Right lobe of liver (tissue), 4 donors: ENCODE data around the gene PCSK4.

Source experiments
- POLR2A ChIP-seq: fragments of 450-650 bp; IDR thresholded peaks from one replicate; pipeline ENCODE4 v1.6.1; 2017; ENCODE audit warnings: antibody characterized with exemption, mild to moderate bottlenecking
- TF ChIP-seq, protein P1 (sequence below), 4 donors: fragments of 200-600 bp in 3 of 4; fragments of 450-650 bp in 1 of 4; IDR thresholded peaks; one replicate each; pipeline versions ENCODE4 v1.5.1 to v1.8.0; 2016 to 2022; ENCODE audit warnings: antibody characterized with exemption in 4 of 4, mild to moderate bottlenecking in 2 of 4
- donor health status: DM: no; HTN: no; CAD: no.
- donor health status: DM: no; HTN: no; CAD: no.
- donor health status: DM: no; HTN: yes; CAD: no.

GRCh38 chr19:1513499-1514294 is 23.5 kb upstream of the PCSK4 start:
- TF ChIP-seq, protein P1, sequence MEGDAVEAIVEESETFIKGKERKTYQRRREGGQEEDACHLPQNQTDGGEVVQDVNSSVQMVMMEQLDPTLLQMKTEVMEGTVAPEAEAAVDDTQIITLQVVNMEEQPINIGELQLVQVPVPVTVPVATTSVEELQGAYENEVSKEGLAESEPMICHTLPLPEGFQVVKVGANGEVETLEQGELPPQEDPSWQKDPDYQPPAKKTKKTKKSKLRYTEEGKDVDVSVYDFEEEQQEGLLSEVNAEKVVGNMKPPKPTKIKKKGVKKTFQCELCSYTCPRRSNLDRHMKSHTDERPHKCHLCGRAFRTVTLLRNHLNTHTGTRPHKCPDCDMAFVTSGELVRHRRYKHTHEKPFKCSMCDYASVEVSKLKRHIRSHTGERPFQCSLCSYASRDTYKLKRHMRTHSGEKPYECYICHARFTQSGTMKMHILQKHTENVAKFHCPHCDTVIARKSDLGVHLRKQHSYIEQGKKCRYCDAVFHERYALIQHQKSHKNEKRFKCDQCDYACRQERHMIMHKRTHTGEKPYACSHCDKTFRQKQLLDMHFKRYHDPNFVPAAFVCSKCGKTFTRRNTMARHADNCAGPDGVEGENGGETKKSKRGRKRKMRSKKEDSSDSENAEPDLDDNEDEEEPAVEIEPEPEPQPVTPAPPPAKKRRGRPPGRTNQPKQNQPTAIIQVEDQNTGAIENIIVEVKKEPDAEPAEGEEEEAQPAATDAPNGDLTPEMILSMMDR (IDR thresholded peaks at IDR 0.05): peak; percentile 69 to 78 (median 71)
- TF ChIP-seq POLR2A: no peak
